SK-N-SH (cell line): ENCODE data around the gene P2RY6. TPM values are rescaled to one million over a fixed set of nuclear protein-coding genes. Genes with fewer than 3 reads are reported as not detected.

Source experiments
- CTCF ChIA-PET: fragments of 300-600, 350-600 bp; formaldehyde crosslinking; extraction: SDS; loops from one replicate; lab custom pipeline; 2021; lab: Yijun Ruan, JAX
- POLR2A ChIA-PET: fragments of 350-600 bp; sonication (Branson Sonifier 250); formaldehyde crosslinking; extraction: SDS; loops from one replicate; lab custom pipeline; 2020; ENCODE audit warnings: antibody characterized with exemption, inconsistent platforms; lab: Yijun Ruan, JAX
- DNase-seq: peaks from one replicate; pipeline ENCODE4 v3.0.0; 2012
- H2AFZ ChIP-seq: fragments of 200-600 bp; sonication (generic); 2 replicates; pipeline ENCODE4 v1.8.1; 2016; ENCODE audit warnings: antibody characterized with exemption, mild to moderate bottlenecking, low read depth
- H3F3A ChIP-seq: fragments of 200-600 bp; sonication (generic); replicated peaks from 2 replicates; pipeline ENCODE3; 2016; ENCODE audit warnings: antibody characterized with exemption, mild to moderate bottlenecking; ENCODE audit not compliant: insufficient read depth
- H3K27ac ChIP-seq, 2 experiments: fragments of 200-500 bp in 1 of 2; fragments of 200-600 bp in 1 of 2; sonication (Bioruptor generic) in 1 of 2; sonication (generic), shearing (Covaris generic) in 1 of 2; 2 replicates each; pipeline versions ENCODE4 v1.5.1 to v1.6.1; 2014 to 2016; ENCODE audit warnings: low read depth in 2 of 2, inconsistent platforms in 1 of 2, low read length in 1 of 2, mild to moderate bottlenecking in 1 of 2, mixed read lengths in 1 of 2
- H3K27me3 ChIP-seq: fragments of 200-600 bp; sonication (generic), shearing (Covaris generic); 2 replicates; pipeline ENCODE4 v1.6.1; 2016; ENCODE audit warnings: mixed run types; ENCODE audit not compliant: insufficient read depth
- H3K36me3 ChIP-seq, 2 experiments: fragments of 200-500 bp in 1 of 2; fragments of 200-600 bp in 1 of 2; sonication (Bioruptor generic) in 1 of 2; sonication (generic) in 1 of 2; replicated peaks in 1 of 2; 2 replicates each; pipeline versions ENCODE3 to v1.5.1; 2014 to 2016; ENCODE audit warnings: low read length in 1 of 2, mild to moderate bottlenecking in 1 of 2; ENCODE audit not compliant: insufficient read depth in 2 of 2, control insufficient read depth in 1 of 2
- H3K4me1 ChIP-seq, 2 experiments: fragments of 200-500 bp in 1 of 2; fragments of 200-600 bp in 1 of 2; sonication (Bioruptor generic) in 1 of 2; sonication (generic), shearing (Covaris generic) in 1 of 2; 2 replicates each; pipeline versions ENCODE4 v1.5.1 to v1.6.1; 2014 to 2016; ENCODE audit warnings: low read depth in 1 of 2, low read length in 1 of 2, mixed run types in 1 of 2; ENCODE audit not compliant: insufficient read depth in 2 of 2, control insufficient read depth in 1 of 2
- H3K4me2 ChIP-seq: fragments of 200-600 bp; sonication (generic), shearing (Covaris generic); 2 replicates; pipeline ENCODE4 v1.6.1; 2017; ENCODE audit warnings: mixed run types
- H3K4me3 ChIP-seq, 2 experiments: fragments of 200-500 bp in 1 of 2; fragments of 200-600 bp in 1 of 2; sonication (Bioruptor generic) in 1 of 2; sonication (generic), shearing (Covaris generic) in 1 of 2; 2 replicates each; pipeline versions ENCODE4 v1.5.1 to v1.8.1; 2014 to 2016; ENCODE audit warnings: low read depth in 2 of 2, inconsistent platforms in 1 of 2, low read length in 1 of 2, mild to moderate bottlenecking in 1 of 2, mixed read lengths in 1 of 2, moderate library complexity in 1 of 2
- H3K79me2 ChIP-seq: fragments of 200-600 bp; sonication (generic); 2 replicates; pipeline ENCODE4 v1.8.1; 2017; ENCODE audit warnings: mild to moderate bottlenecking; ENCODE audit not compliant: insufficient read depth
- H3K9ac ChIP-seq: fragments of 200-600 bp; sonication (generic); 2 replicates; pipeline ENCODE4 v1.6.1; 2017; ENCODE audit warnings: mixed run types
- H3K9me2 ChIP-seq: fragments of 200-600 bp; sonication (generic); 2 replicates; pipeline ENCODE4 v1.6.1; 2017; ENCODE audit warnings: mixed run types
- H3K9me3 ChIP-seq: fragments of 200-600 bp; sonication (generic); 2 replicates; pipeline ENCODE4 v1.6.1; 2017; ENCODE audit warnings: mixed run types, mild to moderate bottlenecking, moderate library complexity
- H4K20me1 ChIP-seq: fragments of 200-600 bp; sonication (generic); 2 replicates; pipeline ENCODE4 v1.6.1; 2017; ENCODE audit warnings: mild to moderate bottlenecking, mixed run types; ENCODE audit not compliant: insufficient read depth
- CHD2 ChIP-seq: fragments of 150-350 bp; IDR thresholded peaks from 2 replicates; pipeline ENCODE4 v1.6.1; 2018; ENCODE audit warnings: low read length; ENCODE audit not compliant: partially characterized antibody
- ELF1 ChIP-seq: IDR thresholded peaks from 2 replicates; pipeline ENCODE4 v1.4.0; 2012
- EZH2phosphoT487 ChIP-seq: fragments of 200-600 bp; sonication (generic); IDR thresholded peaks from 2 replicates; pipeline ENCODE4 v1.6.1; 2017; ENCODE audit warnings: low read depth, mixed run types, mild to moderate bottlenecking, antibody characterized with exemption, moderate library complexity, borderline replicate concordance
- FOSL2 ChIP-seq: IDR thresholded peaks from 2 replicates; pipeline ENCODE4 v1.4.0; 2012; ENCODE audit warnings: low read depth, mild to moderate bottlenecking, moderate library complexity, borderline replicate concordance
- FOXM1 ChIP-seq: IDR thresholded peaks from 2 replicates; pipeline ENCODE4 v1.4.0; 2012; ENCODE audit warnings: low read depth, mild to moderate bottlenecking
- GATA2 ChIP-seq: sonication (generic); formaldehyde crosslinking; IDR thresholded peaks from 2 replicates; pipeline ENCODE4 v1.5.0; 2020; ENCODE audit warnings: mild to moderate bottlenecking, missing genetic modification reagents
- MXI1 ChIP-seq: IDR thresholded peaks from 2 replicates; pipeline ENCODE4 v1.6.1; 2012; ENCODE audit warnings: mild to moderate bottlenecking, low read depth, low read length, improper control_type of control experiment
- NFIC ChIP-seq: IDR thresholded peaks from 2 replicates; pipeline ENCODE4 v1.4.0; 2012; ENCODE audit warnings: borderline replicate concordance
- RAD21 ChIP-seq: IDR thresholded peaks from 2 replicates; pipeline ENCODE4 v1.6.1; 2012; ENCODE audit warnings: mild to moderate bottlenecking, low read length
- RCOR1 ChIP-seq: fragments of 150-350 bp; IDR thresholded peaks from 2 replicates; pipeline ENCODE4 v1.6.1; 2017; ENCODE audit warnings: antibody characterized with exemption, low read length
- TCF12 ChIP-seq: IDR thresholded peaks from 2 replicates; pipeline ENCODE4 v1.4.0; 2012
- TEAD4 ChIP-seq: IDR thresholded peaks from 2 replicates; pipeline ENCODE4 v1.4.0; 2012; ENCODE audit warnings: mild to moderate bottlenecking, borderline replicate concordance; ENCODE audit not compliant: insufficient read depth
- YY1 ChIP-seq: IDR thresholded peaks from 2 replicates; pipeline ENCODE4 v1.4.0; 2012; ENCODE audit warnings: low read depth, mild to moderate bottlenecking
- WGBS: methylation state at CpG from one replicate; pipeline ENCODE4 v1.1.6; 2017; ENCODE audit warnings: low lambda C conversion rate; 5-methylcytosine and 5-hydroxymethylcytosine counted together
- polyA plus RNA-seq, 3 experiments: library from polyadenylated mRNA; depleted of rRNA; stranded (reverse); fragments of >200 nt; gene quantifications; 2 replicates each; pipeline ENCODE4 v1.2.3, GENCODE V29; 2012
- TF ChIP-seq, protein P1 (sequence below): IDR thresholded peaks from 2 replicates; pipeline ENCODE4 v1.6.1; 2012; ENCODE audit warnings: mild to moderate bottlenecking, low read depth, low read length, moderate library complexity
- TF ChIP-seq, protein P2 (sequence below): IDR thresholded peaks from 2 replicates; pipeline ENCODE4 v1.4.0; 2012; ENCODE audit warnings: low read depth, borderline replicate concordance
- TF ChIP-seq, protein P3 (sequence below): IDR thresholded peaks from 2 replicates; pipeline ENCODE4; 2012

The P2RY6 gene
- polyA plus RNA-seq, 1 of the 3 experiments (the other 2 are of a cell fraction), result 0.15 TPM

DNA sequence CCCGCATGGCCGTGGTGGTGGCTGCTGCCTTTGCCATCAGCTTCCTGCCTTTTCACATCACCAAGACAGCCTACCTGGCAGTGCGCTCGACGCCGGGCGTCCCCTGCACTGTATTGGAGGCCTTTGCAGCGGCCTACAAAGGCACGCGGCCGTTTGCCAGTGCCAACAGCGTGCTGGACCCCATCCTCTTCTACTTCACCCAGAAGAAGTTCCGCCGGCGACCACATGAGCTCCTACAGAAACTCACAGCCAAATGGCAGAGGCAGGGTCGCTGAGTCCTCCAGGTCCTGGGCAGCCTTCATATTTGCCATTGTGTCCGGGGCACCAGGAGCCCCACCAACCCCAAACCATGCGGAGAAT is 25.1 kb downstream of the P2RY6 start (continued):
- TF ChIP-seq GATA2 (CRISPR knock-in tag), result no peak

DNA sequence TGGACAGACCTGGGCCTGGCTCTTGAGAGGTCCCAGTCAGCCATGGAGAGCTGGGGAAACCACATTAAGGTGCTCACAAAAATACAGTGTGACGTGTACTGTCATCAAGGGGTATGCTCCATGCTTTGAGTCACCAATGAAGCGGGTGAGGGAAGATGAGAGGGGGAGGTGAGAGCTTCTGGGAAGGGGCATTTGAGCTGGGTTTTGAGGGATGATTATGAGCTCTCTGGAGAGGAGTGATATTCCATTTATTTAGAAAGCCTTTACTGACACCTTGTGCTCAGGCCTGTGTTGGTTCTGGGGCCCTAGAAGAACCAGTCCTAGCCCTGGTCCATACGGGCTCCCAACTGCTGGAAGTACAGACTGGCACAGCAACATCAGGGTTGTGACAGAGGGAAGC is 25.6 kb downstream of the P2RY6 start:
- ChIA-PET POLR2A (interaction anchor here (1.2 kb wide), 1 partner anchor 10 kb away, joined by 3 read pairs; no protein-coding TSS in a partner anchor), CTCF (interaction anchor here (0.7 to 14.4 kb wide), 16 partner anchors 10 to 466 kb away, joined by 3 to 159 read pairs (median 4); partner anchors contain the start of gene ARHGEF17)
- H3K36me3 ChIP-seq, result no peaks in the 10 kb centered on the region
- H3K9me3 ChIP-seq, result no peaks in the 10 kb centered on the region
- H3K79me2 ChIP-seq, result no peaks in the 10 kb centered on the region
- TF ChIP-seq FOSL2 (no peak), RCOR1 (no peak), TEAD4 (no peak), RAD21 (no peak), FOXM1 (no peak), MXI1 (no peak), ELF1 (no peak), CHD2 (no peak), YY1 (no peak), EZH2phosphoT487 (no peak), NFIC (no peak), TCF12 (no peak)
- TF ChIP-seq, protein P1, sequence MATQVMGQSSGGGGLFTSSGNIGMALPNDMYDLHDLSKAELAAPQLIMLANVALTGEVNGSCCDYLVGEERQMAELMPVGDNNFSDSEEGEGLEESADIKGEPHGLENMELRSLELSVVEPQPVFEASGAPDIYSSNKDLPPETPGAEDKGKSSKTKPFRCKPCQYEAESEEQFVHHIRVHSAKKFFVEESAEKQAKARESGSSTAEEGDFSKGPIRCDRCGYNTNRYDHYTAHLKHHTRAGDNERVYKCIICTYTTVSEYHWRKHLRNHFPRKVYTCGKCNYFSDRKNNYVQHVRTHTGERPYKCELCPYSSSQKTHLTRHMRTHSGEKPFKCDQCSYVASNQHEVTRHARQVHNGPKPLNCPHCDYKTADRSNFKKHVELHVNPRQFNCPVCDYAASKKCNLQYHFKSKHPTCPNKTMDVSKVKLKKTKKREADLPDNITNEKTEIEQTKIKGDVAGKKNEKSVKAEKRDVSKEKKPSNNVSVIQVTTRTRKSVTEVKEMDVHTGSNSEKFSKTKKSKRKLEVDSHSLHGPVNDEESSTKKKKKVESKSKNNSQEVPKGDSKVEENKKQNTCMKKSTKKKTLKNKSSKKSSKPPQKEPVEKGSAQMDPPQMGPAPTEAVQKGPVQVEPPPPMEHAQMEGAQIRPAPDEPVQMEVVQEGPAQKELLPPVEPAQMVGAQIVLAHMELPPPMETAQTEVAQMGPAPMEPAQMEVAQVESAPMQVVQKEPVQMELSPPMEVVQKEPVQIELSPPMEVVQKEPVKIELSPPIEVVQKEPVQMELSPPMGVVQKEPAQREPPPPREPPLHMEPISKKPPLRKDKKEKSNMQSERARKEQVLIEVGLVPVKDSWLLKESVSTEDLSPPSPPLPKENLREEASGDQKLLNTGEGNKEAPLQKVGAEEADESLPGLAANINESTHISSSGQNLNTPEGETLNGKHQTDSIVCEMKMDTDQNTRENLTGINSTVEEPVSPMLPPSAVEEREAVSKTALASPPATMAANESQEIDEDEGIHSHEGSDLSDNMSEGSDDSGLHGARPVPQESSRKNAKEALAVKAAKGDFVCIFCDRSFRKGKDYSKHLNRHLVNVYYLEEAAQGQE, result no peak
- TF ChIP-seq, protein P2, sequence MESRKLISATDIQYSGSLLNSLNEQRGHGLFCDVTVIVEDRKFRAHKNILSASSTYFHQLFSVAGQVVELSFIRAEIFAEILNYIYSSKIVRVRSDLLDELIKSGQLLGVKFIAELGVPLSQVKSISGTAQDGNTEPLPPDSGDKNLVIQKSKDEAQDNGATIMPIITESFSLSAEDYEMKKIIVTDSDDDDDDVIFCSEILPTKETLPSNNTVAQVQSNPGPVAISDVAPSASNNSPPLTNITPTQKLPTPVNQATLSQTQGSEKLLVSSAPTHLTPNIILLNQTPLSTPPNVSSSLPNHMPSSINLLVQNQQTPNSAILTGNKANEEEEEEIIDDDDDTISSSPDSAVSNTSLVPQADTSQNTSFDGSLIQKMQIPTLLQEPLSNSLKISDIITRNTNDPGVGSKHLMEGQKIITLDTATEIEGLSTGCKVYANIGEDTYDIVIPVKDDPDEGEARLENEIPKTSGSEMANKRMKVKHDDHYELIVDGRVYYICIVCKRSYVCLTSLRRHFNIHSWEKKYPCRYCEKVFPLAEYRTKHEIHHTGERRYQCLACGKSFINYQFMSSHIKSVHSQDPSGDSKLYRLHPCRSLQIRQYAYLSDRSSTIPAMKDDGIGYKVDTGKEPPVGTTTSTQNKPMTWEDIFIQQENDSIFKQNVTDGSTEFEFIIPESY, result no peak
- TF ChIP-seq, protein P3, sequence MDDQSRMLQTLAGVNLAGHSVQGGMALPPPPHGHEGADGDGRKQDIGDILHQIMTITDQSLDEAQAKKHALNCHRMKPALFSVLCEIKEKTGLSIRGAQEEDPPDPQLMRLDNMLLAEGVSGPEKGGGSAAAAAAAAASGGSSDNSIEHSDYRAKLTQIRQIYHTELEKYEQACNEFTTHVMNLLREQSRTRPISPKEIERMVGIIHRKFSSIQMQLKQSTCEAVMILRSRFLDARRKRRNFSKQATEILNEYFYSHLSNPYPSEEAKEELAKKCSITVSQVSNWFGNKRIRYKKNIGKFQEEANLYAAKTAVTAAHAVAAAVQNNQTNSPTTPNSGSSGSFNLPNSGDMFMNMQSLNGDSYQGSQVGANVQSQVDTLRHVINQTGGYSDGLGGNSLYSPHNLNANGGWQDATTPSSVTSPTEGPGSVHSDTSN, result no peak
- H3K4me3 ChIP-seq, result no peak overlapping the region
- H3K4me2 ChIP-seq, result no peak overlapping the region
- H3K27me3 ChIP-seq, result no peaks in the 10 kb centered on the region
- no peak overlapping the region for H3K9ac ChIP-seq
- H3K4me1 ChIP-seq, result peaks cover 0 to 4% of the 10 kb centered on the region in 2 experiments; a peak in 1 of 4 replicates
- H4K20me1 ChIP-seq, result no peaks in the 10 kb centered on the region
- H2AFZ ChIP-seq, result no peak overlapping the region
- 73% methylated on average over 2 of the region's 3 CpGs for WGBS
- no peaks in the 10 kb centered on the region for H3F3A ChIP-seq
- DNase-seq, result no peak
- no peak overlapping the region for H3K27ac ChIP-seq
- no peaks in the 10 kb centered on the region for H3K9me2 ChIP-seq
